ENCODE measurements around the gene JAZF1. TPM values are rescaled to one million over a fixed set of nuclear protein-coding genes. Genes with fewer than 3 reads are reported as not detected.
A peak's percentile ranks its signal among the peaks of the same experiment; 100 is the strongest.

The JAZF1 gene
- total RNA-seq, 8 experiments from 2014 or later: 6.5 to 68.8 (median 17.6) TPM

DNA sequence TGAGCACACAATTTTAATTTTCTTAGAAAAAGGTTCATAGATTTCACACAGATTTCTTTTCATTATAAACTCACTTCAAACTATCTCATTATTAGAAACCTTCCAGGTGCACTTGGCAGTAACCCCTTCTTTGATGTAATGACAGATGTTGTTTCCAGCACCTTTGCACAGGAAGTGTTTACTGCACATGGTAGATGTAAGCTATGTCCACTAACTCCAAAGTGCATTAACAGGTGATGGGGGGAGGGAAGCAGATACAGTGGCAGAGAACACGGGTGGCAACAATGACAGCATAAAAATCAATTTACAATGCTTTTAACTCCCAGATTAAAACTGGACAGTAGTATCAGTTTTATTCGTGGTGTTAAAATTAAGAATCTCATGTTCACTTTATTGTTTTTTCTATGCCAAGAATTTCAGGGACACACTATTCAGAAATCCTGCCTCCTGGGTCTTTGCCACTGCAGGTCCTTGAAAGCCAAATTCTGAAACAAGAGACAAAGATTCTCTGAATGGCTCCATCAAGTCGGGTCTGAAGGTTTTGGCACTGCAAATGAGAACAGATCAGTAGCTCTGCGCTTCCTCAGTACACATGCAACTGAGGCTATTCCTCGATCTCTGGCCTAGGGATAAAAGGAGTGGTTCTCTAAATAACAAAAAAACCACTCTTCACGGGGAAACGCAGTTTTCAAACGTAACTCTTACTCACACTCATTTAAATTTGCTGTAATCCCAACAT lies 187.7 kb downstream of the JAZF1 start:
- peak in 1 of 8 experiments; percentile 58 for ATAC-seq (replicated peaks in 6 of 8)
- Histone ChIP-seq H3K4me1 (replicated peaks in 1 of 2) (peaks cover 2 to 19% of the 10 kb centered on the region in 2 donors), H3K4me3 (no peak overlapping the region), H3K27ac (no peak overlapping the region)
- 6 to 90% (median 70%) methylated on average over 2 to 8 of the region's 8 CpGs; no CpG with 5 or more reads in 1 of the 10 experiments for WGBS, 10 experiments
- in situ Hi-C loops (cut with MboI; ENCODE audit: low pct_unique_long_range_greater_than_20kb in 2 of 9, low sequenced_read_pairs in 9 of 9, unreplicated experiment in 9 of 9): no loop called here

DNA sequence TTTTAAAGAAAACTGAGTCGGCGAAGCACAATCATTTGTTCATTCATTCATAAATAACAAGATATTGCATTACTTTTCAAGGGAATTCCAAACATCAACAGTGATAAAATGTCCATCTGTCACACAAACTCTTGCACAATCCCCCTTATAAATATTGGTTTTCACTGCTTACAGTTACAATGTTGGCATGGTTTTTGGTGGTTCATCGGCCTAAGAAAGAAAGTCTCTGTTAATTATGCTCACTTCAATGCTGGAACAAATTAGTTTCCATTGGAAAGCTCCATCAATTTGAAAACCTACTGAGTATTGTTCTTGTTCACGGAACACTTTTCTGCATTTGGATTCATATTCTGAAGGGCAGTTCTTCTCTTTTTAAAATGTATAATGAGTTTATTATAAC lies 188.5 kb downstream of the JAZF1 start:
- peaks cover 2 to 19% of the 10 kb centered on the region in 2 donors for H3K4me1 ChIP-seq (replicated peaks in 1 of 2)
- no peak overlapping the region for H3K4me3 ChIP-seq
- ATAC-seq (replicated peaks in 6 of 8): no peak
- H3K27ac ChIP-seq: no peak overlapping the region
- 20 to 87% (median 79%) methylated on average over 1 to 4 of the region's 4 CpGs; no CpG with 5 or more reads in 1 of the 10 experiments for WGBS, 10 experiments
- in situ Hi-C loops (cut with MboI; ENCODE audit: low pct_unique_long_range_greater_than_20kb in 2 of 9, low sequenced_read_pairs in 9 of 9, unreplicated experiment in 9 of 9): no loop called here

DNA sequence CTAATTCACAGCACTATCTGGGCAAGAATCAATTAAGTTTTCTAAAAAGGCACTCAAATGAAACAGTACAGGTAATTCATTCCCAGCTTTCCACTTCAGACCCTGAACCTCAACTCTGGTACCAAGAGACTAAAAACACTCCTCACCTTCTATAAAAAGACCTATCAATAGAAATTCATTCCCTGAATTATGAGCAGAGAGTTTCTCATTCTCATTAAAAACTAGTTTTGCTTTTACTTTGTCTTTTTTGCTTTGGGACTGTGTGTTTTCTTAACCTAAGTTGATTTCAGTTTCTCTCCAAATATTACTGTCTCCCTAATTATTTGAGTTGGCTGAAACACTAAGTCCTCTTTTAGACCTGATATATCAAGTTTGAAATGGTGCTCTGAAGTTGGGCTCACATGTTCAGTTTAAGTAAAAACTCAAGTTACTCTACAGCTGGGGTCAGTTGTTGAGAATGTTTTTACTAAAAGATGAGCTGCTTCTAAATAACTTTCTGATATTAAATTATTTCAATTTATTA lies 189.5 kb downstream of the JAZF1 start:
- H3K4me1 ChIP-seq (replicated peaks in 1 of 2): peaks cover 2 to 19% of the 10 kb centered on the region in 2 donors
- in situ Hi-C loops (cut with MboI; ENCODE audit: low pct_unique_long_range_greater_than_20kb in 2 of 9, low sequenced_read_pairs in 9 of 9, unreplicated experiment in 9 of 9): no loop called here
- no peak overlapping the region for H3K4me3 ChIP-seq
- no peak for ATAC-seq (replicated peaks in 6 of 8)
- H3K27ac ChIP-seq: no peak overlapping the region

DNA sequence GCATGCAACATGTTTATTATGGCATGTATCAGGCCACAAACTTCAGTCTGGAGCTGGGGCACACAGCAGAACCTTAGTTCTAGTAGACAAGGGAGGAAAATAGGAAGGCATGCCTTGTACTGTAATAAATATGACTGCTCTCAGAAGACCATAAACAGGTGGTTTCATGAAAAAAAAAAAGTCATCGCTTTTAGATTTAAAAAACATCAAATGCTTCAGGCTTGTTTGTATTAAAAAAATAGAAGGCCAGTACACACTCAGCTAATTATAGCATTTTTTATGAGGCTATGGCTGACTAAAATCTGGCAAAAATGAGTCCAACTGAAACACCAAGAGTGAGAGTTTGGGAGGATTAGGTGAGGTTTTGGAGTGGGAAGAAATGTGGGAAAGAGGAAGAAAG lies 204.1 kb downstream of the JAZF1 start:
- no peak overlapping the region for H3K4me3 ChIP-seq
- in situ Hi-C loops (cut with MboI; ENCODE audit: low pct_unique_long_range_greater_than_20kb in 2 of 9, low sequenced_read_pairs in 9 of 9, unreplicated experiment in 9 of 9): no loop called here
- 38 to 100% (median 100%) methylated on average over 1 of the region's 1 CpG; no CpG with 5 or more reads in 1 of the 10 experiments for WGBS, 10 experiments
- H3K27ac ChIP-seq: no peak overlapping the region
- peaks cover 0 to 6% of the 10 kb centered on the region in 2 donors for H3K4me1 ChIP-seq (replicated peaks in 1 of 2)
- no peak for ATAC-seq (replicated peaks in 6 of 8)

DNA sequence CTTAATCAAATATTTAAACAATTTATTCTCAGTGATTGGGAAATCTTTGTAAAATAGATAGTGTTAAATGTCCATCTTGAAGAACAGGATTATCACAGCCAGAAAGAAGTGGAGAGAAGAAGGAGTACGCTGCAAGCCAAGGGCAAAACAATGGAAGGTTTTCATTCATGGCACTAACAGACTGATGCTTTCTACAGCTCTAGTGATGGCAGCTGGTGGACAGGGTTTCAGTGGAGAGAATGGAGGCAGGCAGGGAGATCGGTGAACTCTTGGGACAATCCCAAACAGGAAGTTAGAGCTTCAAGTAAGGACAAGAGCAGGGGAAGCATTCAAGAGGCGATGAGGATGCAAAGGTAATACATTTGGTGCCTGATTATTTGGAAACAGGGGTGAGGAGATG lies 207.0 kb downstream of the JAZF1 start:
- Histone ChIP-seq H3K27ac (no peak overlapping the region), H3K4me3 (no peak overlapping the region), H3K4me1 (replicated peaks in 1 of 2) (peaks cover 0 to 30% of the 10 kb centered on the region in 2 donors)
- WGBS, 10 experiments: 86 to 100% (median 96%) methylated on average over 1 to 3 of the region's 3 CpGs; no CpG with 5 or more reads in 1 of the 10 experiments
- in situ Hi-C loops (cut with MboI; ENCODE audit: low pct_unique_long_range_greater_than_20kb in 2 of 9, low sequenced_read_pairs in 9 of 9, unreplicated experiment in 9 of 9): no loop called here
- no peak for ATAC-seq (replicated peaks in 6 of 8)

DNA sequence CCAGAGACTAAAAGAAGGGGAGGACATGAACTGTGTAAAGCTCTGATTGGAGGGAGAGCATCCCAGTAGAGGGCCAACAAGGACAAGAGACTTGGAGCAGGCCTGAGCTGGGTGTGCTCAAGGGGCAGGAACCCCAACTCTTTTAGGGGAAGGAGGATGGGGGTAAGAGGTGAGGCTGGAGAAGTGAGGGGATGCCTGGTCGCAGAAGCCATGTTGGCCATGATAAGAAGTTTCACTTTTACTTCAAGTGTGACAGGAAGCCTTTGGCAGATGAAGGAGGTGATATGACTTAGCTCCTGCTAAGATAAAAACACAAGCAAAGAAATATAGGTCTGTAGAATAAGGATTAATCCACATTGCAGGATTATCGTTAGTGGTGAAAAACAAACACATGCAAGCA lies 208.3 kb downstream of the JAZF1 start:
- WGBS, 10 experiments: 71 to 100% (median 95%) methylated on average over 1 to 2 of the region's 2 CpGs; no CpG with 5 or more reads in 2 of the 10 experiments
- in situ Hi-C loops (cut with MboI; ENCODE audit: low pct_unique_long_range_greater_than_20kb in 2 of 9, low sequenced_read_pairs in 9 of 9, unreplicated experiment in 9 of 9): no loop called here
- no peak overlapping the region for H3K27ac ChIP-seq
- H3K4me1 ChIP-seq (replicated peaks in 1 of 2): peaks cover 0 to 33% of the 10 kb centered on the region in 2 donors
- ATAC-seq (replicated peaks in 6 of 8): no peak
- no peak overlapping the region for H3K4me3 ChIP-seq

DNA sequence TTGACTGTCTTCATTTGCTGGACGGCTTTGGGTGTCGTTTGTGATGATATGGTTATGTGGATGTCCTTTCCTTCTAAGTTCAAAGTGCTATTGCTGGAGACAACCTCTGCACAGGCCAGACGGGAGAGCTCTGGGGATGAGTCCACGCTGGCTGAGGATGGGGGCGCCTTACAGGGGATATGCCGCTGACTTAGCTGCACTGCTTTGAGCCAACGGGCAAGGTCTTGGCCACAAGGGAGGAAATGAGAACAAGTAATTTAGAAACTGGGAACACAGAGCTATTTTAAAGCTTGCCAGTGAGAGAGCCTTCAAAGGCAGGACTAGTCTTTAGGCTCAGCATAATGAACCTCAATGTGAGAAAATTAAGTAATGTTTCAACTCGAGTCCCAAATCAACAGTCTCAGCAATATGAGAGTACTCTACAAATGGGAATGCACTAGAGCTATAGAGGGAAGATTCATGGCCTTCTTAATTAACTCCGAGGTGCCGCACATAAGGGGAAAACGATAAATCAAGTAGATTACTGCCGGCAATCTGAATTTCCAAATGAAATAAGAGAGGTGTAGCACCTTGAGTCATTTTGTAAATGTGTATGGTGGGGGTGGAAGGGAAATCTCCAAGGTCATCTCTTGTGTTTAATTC lies 209.3 kb downstream of the JAZF1 start:
- H3K27ac ChIP-seq: no peak overlapping the region
- in situ Hi-C loops (cut with MboI; ENCODE audit: low pct_unique_long_range_greater_than_20kb in 2 of 9, low sequenced_read_pairs in 9 of 9, unreplicated experiment in 9 of 9): no loop called here
- WGBS, 10 experiments: 62 to 100% (median 87%) methylated on average over 2 to 11 of the region's 12 CpGs
- H3K4me3 ChIP-seq: no peak overlapping the region
- H3K4me1 ChIP-seq (replicated peaks in 1 of 2): peaks cover 0 to 33% of the 10 kb centered on the region in 2 donors
- ATAC-seq (replicated peaks in 6 of 8): peak in 5 of 8 experiments; percentile 43 to 92 (median 49)

DNA sequence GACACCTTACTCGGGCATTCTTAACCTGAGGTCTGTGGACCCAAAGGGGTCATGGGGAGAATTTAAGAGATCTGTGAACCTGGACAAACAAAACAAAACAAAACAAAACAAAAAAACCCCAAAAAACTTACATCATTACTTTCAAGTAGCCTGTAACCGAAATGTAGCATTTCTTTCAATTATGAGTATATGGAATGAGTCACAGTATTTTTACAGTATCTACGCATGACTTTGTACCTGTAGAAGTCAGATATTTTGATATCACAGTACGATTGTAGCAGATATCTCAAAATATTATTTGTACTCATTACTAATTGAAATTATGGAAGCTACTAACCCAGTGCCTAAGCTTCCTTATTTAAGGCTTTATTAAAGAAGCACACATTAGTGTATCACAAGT lies 210.2 kb downstream of the JAZF1 start:
- in situ Hi-C loops (cut with MboI; ENCODE audit: low pct_unique_long_range_greater_than_20kb in 2 of 9, low sequenced_read_pairs in 9 of 9, unreplicated experiment in 9 of 9): no loop called here

DNA sequence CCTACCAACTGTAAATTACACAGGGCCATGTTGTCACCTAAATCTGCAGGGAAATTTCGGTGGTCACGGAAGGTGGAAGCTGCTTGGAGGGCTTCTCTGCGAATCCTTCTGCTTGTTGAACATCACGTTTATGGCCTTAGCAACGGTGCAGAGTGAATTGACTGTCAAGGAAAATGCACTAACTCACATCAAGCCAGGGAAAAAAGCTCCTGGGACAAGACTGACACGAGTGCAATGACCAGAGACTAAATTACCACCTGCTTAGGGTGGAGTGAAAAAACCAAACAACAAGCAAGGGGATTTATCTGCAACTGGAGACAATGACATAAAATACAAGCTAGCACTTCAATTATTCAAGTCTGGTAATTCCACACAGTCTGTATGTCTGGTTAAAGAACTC lies 211.2 kb downstream of the JAZF1 start:
- no peak overlapping the region for H3K4me3 ChIP-seq
- WGBS, 10 experiments: 40 to 100% (median 80%) methylated on average over 1 to 6 of the region's 6 CpGs; no CpG with 5 or more reads in 2 of the 10 experiments
- H3K4me1 ChIP-seq (replicated peaks in 1 of 2): peaks cover 3 to 53% of the 10 kb centered on the region in 2 donors
- in situ Hi-C loops (cut with MboI; ENCODE audit: low pct_unique_long_range_greater_than_20kb in 2 of 9, low sequenced_read_pairs in 9 of 9, unreplicated experiment in 9 of 9): no loop called here
- ATAC-seq (replicated peaks in 6 of 8): peak in 1 of 8 experiments; percentile 11
- no peak overlapping the region for H3K27ac ChIP-seq

More for the DNA sequence above, 210.2 kb downstream of the JAZF1 start:
- no peak overlapping the region for H3K4me3 ChIP-seq
- no peak for ATAC-seq (replicated peaks in 6 of 8)
- peaks cover 3 to 43% of the 10 kb centered on the region in 2 donors for H3K4me1 ChIP-seq (replicated peaks in 1 of 2)
- no peak overlapping the region for H3K27ac ChIP-seq
- WGBS, 10 experiments: 42 to 83% (median 71%) methylated on average over 1 to 4 of the region's 4 CpGs

DNA sequence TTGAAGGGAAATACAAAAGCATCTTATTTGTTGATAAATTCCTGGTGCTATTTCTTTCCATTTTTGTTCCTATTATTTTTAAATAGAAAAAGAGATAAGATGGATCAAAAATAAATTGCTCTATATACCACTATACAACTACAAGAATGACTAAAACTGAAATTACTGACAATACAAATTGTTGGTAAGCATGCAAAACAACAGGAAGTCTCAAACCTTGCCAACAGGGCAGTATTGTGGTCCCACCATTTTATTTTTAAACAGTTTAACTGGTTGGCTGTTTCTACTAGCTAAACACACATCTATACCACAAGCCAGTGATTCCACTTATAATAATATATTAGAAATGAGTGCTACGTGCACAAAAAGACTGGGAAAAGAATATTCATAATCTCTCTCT lies 213.0 kb downstream of the JAZF1 start:
- WGBS, 10 experiments: 78 to 100% (median 87%) methylated on average over 1 of the region's 1 CpG; no CpG with 5 or more reads in 6 of the 10 experiments
- H3K27ac ChIP-seq: no peak overlapping the region
- no peak for ATAC-seq (replicated peaks in 6 of 8)

DNA sequence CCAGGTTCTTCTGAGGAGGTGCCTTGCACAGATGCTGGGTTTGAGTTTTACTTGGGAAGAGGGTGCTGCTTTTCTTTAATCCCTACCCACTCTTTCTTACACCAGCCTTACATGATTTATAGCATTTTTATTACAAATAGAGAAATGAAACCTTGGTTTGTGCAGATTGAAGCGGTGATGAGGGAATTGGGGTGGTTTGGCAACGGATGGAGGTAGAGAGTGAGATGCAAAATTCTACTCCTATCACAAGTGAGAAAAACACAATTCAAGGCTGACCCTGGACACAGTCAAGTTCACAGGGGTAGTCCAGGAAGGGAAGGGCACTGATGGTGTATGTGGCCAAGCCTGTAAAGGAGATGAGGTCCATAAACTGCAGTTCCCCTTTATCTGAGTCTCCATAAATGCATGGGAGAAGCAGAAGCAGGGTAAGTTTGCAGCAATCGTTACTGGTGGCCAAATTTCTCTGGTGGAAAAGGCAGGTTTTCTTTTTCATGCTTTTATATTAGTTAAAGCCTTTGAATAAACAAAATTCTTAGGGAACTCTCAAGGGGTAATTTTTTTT lies 214.3 kb downstream of the JAZF1 start:
- ATAC-seq (replicated peaks in 6 of 8): no peak
- WGBS, 10 experiments: 28 to 100% (median 87%) methylated on average over 1 to 3 of the region's 3 CpGs; no CpG with 5 or more reads in 3 of the 10 experiments
- in situ Hi-C loops (cut with MboI; ENCODE audit: low pct_unique_long_range_greater_than_20kb in 2 of 9, low sequenced_read_pairs in 9 of 9, unreplicated experiment in 9 of 9): no loop called here
- Histone ChIP-seq H3K27ac (no peak overlapping the region), H3K4me1 (replicated peaks in 1 of 2) (peaks cover 3 to 49% of the 10 kb centered on the region in 2 donors), H3K4me3 (no peak overlapping the region)

More for the DNA sequence above, 213.0 kb downstream of the JAZF1 start:
- Histone ChIP-seq H3K4me3 (no peak overlapping the region), H3K4me1 (replicated peaks in 1 of 2) (peaks cover 3 to 55% of the 10 kb centered on the region in 2 donors)
- in situ Hi-C loops (cut with MboI; ENCODE audit: low pct_unique_long_range_greater_than_20kb in 2 of 9, low sequenced_read_pairs in 9 of 9, unreplicated experiment in 9 of 9): no loop called here

DNA sequence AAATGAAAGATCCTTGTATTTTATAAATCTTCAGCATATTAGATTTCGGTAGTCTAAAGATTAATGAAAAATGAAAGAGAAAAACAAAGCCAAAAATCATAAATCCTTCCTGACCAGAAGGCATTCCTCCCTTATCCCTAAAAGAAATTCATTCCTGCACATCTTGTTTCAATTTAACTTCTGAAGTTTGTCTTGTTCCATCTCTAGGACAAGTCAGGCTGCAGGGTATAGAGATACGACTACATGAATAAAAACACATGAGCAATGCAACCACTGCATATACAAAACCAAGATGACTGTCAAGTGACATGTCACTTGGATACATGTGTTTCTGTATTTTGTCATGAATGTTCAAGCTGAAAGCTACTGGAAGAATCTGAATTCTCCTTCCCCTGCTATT lies 214.9 kb downstream of the JAZF1 start:
- peaks cover 3 to 42% of the 10 kb centered on the region in 2 donors for H3K4me1 ChIP-seq (replicated peaks in 1 of 2)
- ATAC-seq (replicated peaks in 6 of 8): peak in 3 of 8 experiments; percentile 64 to 86 (median 72)
- in situ Hi-C loops (cut with MboI; ENCODE audit: low pct_unique_long_range_greater_than_20kb in 2 of 9, low sequenced_read_pairs in 9 of 9, unreplicated experiment in 9 of 9): no loop called here
- H3K4me3 ChIP-seq: no peak overlapping the region
- no peak overlapping the region for H3K27ac ChIP-seq
- WGBS, 10 experiments: 0 to 100% (median 71%) methylated on average over 1 to 2 of the region's 2 CpGs; no CpG with 5 or more reads in 1 of the 10 experiments

DNA sequence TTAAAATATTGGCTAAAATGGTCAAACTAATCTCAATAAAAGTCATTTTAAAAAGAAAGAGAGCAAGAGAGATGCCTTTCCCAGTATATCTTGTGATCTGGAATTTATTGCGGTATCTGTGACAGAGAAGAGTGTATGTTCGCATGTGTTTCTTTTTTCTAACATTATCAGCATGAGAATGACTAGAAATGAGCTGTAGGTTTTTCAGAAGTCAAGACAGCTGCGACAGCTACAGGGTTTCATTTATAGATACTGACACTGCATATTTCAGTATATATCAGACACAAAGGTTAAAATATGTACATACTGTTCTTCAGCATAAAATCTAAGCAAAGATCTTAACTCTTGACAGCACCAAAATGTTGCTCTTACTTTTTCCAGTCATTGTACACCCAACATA lies 215.8 kb downstream of the JAZF1 start:
- WGBS, 10 experiments: 0 to 100% (median 68%) methylated on average over 1 to 3 of the region's 3 CpGs
- peak in 4 of 8 experiments; percentile 13 to 44 (median 30) for ATAC-seq (replicated peaks in 6 of 8)
- in situ Hi-C loops (cut with MboI; ENCODE audit: low pct_unique_long_range_greater_than_20kb in 2 of 9, low sequenced_read_pairs in 9 of 9, unreplicated experiment in 9 of 9): no loop called here
- H3K4me3 ChIP-seq: no peak overlapping the region
- H3K4me1 ChIP-seq (replicated peaks in 1 of 2): peaks cover 3 to 37% of the 10 kb centered on the region in 2 donors
- no peak overlapping the region for H3K27ac ChIP-seq
